Neural progenitor cell (in vitro differentiated cells): Measurements from ENCODE around the gene GPR142.

Experiments
- CTCF ChIP-seq: fragments of 200-600 bp; sonication (generic); IDR thresholded peaks from 2 replicates; pipeline ENCODE4 v1.5.1; 2017; ENCODE audit warnings: antibody characterized with exemption, mild to moderate bottlenecking
- EZH2 ChIP-seq: fragments of 200-600 bp; sonication (generic); IDR thresholded peaks from 2 replicates; pipeline ENCODE4 v1.6.1; 2017; ENCODE audit warnings: antibody characterized with exemption, mild to moderate bottlenecking, moderate library complexity

- TF ChIP-seq CTCF (peak; percentile 53), EZH2 (no peak)
Observed at GRCh38 chr17:74351552-74352210, 15.6 kb upstream of the GPR142 start.
